ENCODE data around the gene CCDC78. TPM values are rescaled to one million over a fixed set of nuclear protein-coding genes. Genes with fewer than 3 reads are reported as not detected.

The CCDC78 gene
- 19.4 to 20.8 TPM (median 20.2 TPM) in 3 replicates for total RNA-seq (2021)
- percentile 40 among the genes with signal in this experiment for Bru-seq, nascent RNA
- long read RNA-seq, experiment 1, partial matches to known transcripts = 2 of 21 reads
- long read RNA-seq, experiment 1, other reads (novel, unspliced or antisense) = 19 of 21 reads
- long read RNA-seq, experiment 2, partial matches to known transcripts = 1 of 5 reads
- long read RNA-seq, experiment 2, other reads (novel, unspliced or antisense) = 4 of 5 reads
- long read RNA-seq, experiment 3, partial matches to known transcripts = 1 of 3 reads
- long read RNA-seq, experiment 3, other reads (novel, unspliced or antisense) = 2 of 3 reads

DNA sequence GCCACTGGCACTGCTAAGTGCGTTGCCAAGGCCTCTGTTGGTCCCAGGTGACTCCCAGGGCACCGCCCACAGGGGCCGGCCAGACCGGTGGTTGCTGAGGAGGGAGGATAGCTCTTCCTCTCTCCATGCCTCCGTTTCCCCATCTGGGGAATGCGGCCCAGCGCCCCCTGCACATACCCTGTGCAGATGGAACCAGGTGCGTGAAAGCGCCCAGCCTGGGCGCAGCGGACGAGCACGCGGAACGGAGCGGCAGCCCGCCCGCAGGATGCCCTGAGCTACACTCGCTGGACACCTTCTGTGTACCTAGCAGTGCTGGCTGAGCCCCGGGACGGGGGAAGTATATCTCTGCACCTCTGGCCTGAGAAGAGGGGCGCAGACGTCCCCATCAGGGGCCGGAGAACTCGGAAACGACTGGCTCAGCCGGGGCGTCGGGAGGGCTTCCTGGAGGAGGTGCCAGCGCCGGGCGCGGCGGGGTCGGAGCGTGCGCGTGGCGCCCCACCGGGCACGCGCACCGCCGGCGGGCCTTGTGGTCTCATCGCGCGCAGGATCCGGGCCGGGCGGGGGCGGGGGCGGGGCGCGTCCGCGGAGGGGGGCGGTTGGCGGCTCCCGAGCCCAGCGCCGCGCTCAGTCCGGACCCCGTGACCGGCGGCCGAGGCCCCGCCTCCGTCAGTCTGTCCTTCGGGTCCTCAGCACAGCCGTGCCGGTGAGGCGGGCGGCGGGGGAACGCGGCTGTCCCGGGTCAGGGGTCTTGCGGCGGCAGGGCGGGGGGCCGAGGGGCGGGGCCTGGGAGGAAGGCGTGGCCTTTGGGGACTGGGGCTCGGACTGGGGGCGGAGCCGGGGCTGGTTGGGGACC is at the start of gene CCDC78, which contains the start of gene HAGHL:
CCDC78 (minus strand) TSS at position 6 of the 853 bp plus-strand sequence. CDS start 76 bp downstream, outside the sequence.
HAGHL (plus strand) TSS at position 669 of the 853 bp plus-strand sequence. CDS start 404 bp downstream, outside the sequence.
- no peaks in the 10 kb centered on the region for H3K4me1 Mint-ChIP-seq
- ChIA-PET POLR2A (no interaction called here), CTCF (interaction anchor here (0.7 to 6.9 kb wide), 10 partner anchors 10 to 66 kb away, joined by 3 to 90 read pairs (median 5); partner anchors contain the start of genes CHTF18, CIAO3, METRN and RPUSD1)
- H3K9me3 Mint-ChIP-seq = no peaks in the 10 kb centered on the region
- H3K4me3 Mint-ChIP-seq = peak within 1 kb of the TSS; percentile 69
- DNase-seq (ENCODE audit: low spot score) = peak; percentile 89
- H3K36me3 Mint-ChIP-seq = no peaks in the 10 kb centered on the region; the same call in 1 of the 2 replicates
- no peak within 1 kb of the TSS for H3K27ac Mint-ChIP-seq
- H3K27me3 Mint-ChIP-seq (ENCODE audit: low read depth) = peaks cover 2% of the 10 kb centered on the region; the same call in 1 of the 2 replicates
- ATAC-seq = peak; percentile 50
- TF ChIP-seq, protein P1, sequence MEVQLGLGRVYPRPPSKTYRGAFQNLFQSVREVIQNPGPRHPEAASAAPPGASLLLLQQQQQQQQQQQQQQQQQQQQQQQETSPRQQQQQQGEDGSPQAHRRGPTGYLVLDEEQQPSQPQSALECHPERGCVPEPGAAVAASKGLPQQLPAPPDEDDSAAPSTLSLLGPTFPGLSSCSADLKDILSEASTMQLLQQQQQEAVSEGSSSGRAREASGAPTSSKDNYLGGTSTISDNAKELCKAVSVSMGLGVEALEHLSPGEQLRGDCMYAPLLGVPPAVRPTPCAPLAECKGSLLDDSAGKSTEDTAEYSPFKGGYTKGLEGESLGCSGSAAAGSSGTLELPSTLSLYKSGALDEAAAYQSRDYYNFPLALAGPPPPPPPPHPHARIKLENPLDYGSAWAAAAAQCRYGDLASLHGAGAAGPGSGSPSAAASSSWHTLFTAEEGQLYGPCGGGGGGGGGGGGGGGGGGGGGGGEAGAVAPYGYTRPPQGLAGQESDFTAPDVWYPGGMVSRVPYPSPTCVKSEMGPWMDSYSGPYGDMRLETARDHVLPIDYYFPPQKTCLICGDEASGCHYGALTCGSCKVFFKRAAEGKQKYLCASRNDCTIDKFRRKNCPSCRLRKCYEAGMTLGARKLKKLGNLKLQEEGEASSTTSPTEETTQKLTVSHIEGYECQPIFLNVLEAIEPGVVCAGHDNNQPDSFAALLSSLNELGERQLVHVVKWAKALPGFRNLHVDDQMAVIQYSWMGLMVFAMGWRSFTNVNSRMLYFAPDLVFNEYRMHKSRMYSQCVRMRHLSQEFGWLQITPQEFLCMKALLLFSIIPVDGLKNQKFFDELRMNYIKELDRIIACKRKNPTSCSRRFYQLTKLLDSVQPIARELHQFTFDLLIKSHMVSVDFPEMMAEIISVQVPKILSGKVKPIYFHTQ (CRISPR knock-in tag; IDR thresholded peaks at IDR 0.05) = no peak
- TF ChIP-seq, protein P2, sequence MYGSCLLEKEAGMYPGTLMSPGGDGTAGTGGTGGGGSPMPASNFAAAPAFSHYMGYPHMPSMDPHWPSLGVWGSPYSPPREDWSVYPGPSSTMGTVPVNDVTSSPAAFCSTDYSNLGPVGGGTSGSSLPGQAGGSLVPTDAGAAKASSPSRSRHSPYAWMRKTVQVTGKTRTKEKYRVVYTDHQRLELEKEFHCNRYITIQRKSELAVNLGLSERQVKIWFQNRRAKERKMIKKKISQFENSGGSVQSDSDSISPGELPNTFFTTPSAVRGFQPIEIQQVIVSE (CRISPR knock-in tag; IDR thresholded peaks at IDR 0.05; ENCODE audit: borderline replicate concordance) = no peak
- no peak for TF ChIP-seq ZNF396 (CRISPR knock-in tag; IDR thresholded peaks at IDR 0.05; ENCODE audit: borderline replicate concordance)
- peak; percentile 56; the same call in 1 of the 2 replicates for TF ChIP-seq PRRX2 (CRISPR knock-in tag; IDR thresholded peaks at IDR 0.05)
- TF ChIP-seq, protein P3, sequence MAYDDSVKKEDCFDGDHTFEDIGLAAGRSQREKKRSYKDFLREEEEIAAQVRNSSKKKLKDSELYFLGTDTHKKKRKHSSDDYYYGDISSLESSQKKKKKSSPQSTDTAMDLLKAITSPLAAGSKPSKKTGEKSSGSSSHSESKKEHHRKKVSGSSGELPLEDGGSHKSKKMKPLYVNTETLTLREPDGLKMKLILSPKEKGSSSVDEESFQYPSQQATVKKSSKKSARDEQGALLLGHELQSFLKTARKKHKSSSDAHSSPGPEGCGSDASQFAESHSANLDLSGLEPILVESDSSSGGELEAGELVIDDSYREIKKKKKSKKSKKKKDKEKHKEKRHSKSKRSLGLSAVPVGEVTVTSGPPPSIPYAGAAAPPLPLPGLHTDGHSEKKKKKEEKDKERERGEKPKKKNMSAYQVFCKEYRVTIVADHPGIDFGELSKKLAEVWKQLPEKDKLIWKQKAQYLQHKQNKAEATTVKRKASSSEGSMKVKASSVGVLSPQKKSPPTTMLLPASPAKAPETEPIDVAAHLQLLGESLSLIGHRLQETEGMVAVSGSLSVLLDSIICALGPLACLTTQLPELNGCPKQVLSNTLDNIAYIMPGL (CRISPR knock-in tag; IDR thresholded peaks at IDR 0.05) = peak; percentile 63
- no peak for TF ChIP-seq MYBL2 (CRISPR knock-in tag; IDR thresholded peaks at IDR 0.05)
- TF ChIP-seq CREB1 (CRISPR knock-in tag; IDR thresholded peaks at IDR 0.05) = no peak
- TF ChIP-seq, protein P4, sequence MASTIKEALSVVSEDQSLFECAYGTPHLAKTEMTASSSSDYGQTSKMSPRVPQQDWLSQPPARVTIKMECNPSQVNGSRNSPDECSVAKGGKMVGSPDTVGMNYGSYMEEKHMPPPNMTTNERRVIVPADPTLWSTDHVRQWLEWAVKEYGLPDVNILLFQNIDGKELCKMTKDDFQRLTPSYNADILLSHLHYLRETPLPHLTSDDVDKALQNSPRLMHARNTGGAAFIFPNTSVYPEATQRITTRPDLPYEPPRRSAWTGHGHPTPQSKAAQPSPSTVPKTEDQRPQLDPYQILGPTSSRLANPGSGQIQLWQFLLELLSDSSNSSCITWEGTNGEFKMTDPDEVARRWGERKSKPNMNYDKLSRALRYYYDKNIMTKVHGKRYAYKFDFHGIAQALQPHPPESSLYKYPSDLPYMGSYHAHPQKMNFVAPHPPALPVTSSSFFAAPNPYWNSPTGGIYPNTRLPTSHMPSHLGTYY (CRISPR knock-in tag; IDR thresholded peaks at IDR 0.05) = no peak
- no peak for TF ChIP-seq TP53 (CRISPR knock-in tag; IDR thresholded peaks at IDR 0.05)
- no peak for TF ChIP-seq JAZF1 (CRISPR knock-in tag; IDR thresholded peaks at IDR 0.05)
- TF ChIP-seq GTF2I (CRISPR knock-in tag; conservative IDR thresholded peaks at IDR 0.05) = no peak
- TF ChIP-seq, protein P5, sequence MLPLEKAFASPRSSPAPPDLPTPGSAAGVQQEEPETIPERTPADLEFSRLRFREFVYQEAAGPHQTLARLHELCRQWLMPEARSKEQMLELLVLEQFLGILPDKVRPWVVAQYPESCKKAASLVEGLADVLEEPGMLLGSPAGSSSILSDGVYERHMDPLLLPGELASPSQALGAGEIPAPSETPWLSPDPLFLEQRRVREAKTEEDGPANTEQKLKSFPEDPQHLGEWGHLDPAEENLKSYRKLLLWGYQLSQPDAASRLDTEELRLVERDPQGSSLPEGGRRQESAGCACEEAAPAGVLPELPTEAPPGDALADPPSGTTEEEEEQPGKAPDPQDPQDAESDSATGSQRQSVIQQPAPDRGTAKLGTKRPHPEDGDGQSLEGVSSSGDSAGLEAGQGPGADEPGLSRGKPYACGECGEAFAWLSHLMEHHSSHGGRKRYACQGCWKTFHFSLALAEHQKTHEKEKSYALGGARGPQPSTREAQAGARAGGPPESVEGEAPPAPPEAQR (CRISPR knock-in tag; IDR thresholded peaks at IDR 0.05) = no peak
- TF ChIP-seq, protein P6, sequence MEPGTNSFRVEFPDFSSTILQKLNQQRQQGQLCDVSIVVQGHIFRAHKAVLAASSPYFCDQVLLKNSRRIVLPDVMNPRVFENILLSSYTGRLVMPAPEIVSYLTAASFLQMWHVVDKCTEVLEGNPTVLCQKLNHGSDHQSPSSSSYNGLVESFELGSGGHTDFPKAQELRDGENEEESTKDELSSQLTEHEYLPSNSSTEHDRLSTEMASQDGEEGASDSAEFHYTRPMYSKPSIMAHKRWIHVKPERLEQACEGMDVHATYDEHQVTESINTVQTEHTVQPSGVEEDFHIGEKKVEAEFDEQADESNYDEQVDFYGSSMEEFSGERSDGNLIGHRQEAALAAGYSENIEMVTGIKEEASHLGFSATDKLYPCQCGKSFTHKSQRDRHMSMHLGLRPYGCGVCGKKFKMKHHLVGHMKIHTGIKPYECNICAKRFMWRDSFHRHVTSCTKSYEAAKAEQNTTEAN (CRISPR knock-in tag; IDR thresholded peaks at IDR 0.05) = no peak
- TF ChIP-seq, protein P7, sequence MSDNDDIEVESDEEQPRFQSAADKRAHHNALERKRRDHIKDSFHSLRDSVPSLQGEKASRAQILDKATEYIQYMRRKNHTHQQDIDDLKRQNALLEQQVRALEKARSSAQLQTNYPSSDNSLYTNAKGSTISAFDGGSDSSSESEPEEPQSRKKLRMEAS (CRISPR knock-in tag; IDR thresholded peaks at IDR 0.05) = peak; percentile 71; the same call in 1 of the 2 replicates
- no peak for TF ChIP-seq KAT7 (CRISPR knock-in tag; IDR thresholded peaks at IDR 0.05; ENCODE audit: borderline replicate concordance)
- no peak for TF ChIP-seq JUN (CRISPR knock-in tag; IDR thresholded peaks at IDR 0.05)
- TF ChIP-seq, protein P8, sequence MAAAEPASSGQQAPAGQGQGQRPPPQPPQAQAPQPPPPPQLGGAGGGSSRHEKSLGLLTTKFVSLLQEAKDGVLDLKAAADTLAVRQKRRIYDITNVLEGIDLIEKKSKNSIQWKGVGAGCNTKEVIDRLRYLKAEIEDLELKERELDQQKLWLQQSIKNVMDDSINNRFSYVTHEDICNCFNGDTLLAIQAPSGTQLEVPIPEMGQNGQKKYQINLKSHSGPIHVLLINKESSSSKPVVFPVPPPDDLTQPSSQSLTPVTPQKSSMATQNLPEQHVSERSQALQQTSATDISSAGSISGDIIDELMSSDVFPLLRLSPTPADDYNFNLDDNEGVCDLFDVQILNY (CRISPR knock-in tag; IDR thresholded peaks at IDR 0.05) = peak; percentile 19; the same call in 1 of the 2 replicates
- TF ChIP-seq, protein P9, sequence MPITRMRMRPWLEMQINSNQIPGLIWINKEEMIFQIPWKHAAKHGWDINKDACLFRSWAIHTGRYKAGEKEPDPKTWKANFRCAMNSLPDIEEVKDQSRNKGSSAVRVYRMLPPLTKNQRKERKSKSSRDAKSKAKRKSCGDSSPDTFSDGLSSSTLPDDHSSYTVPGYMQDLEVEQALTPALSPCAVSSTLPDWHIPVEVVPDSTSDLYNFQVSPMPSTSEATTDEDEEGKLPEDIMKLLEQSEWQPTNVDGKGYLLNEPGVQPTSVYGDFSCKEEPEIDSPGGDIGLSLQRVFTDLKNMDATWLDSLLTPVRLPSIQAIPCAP (CRISPR knock-in tag; IDR thresholded peaks at IDR 0.05) = no peak
- TF ChIP-seq RORB (CRISPR knock-in tag; IDR thresholded peaks at IDR 0.05) = no peak
- TF ChIP-seq EMX1 (CRISPR knock-in tag; IDR thresholded peaks at IDR 0.05) = no peak
- TF ChIP-seq RELA (CRISPR knock-in tag; IDR thresholded peaks at IDR 0.05; ENCODE audit: borderline replicate concordance) = peak; percentile 71; the same call in 1 of the 2 replicates
- no peak for TF ChIP-seq ATF1 (CRISPR knock-in tag; IDR thresholded peaks at IDR 0.05)

Data from WTC11 (cell line).